Liver (tissue), 9 donors: Measurements from ENCODE around the gene FSD2. TPM values are rescaled to one million over a fixed set of nuclear protein-coding genes. Genes with fewer than 3 reads are reported as not detected.

Source experiments
- DNase-seq: peaks from one replicate; pipeline ENCODE4 v3.0.0-alpha.2; 2017; ENCODE audit warnings: low spot score
- H3K27ac ChIP-seq, 2 donors: one replicate each; pipeline ENCODE4 v1.7.0; 2013; ENCODE audit warnings: inconsistent platforms in 2 of 2, low read length in 2 of 2, control low read depth in 1 of 2, low read depth in 1 of 2, mild to moderate bottlenecking in 1 of 2
- H3K27me3 ChIP-seq, 4 donors: one replicate each; pipeline versions ENCODE4 v1.6.1 to v1.7.0; 2013; ENCODE audit warnings: low read length in 3 of 4, inconsistent platforms in 1 of 4, mild to moderate bottlenecking in 1 of 4, moderate library complexity in 1 of 4; ENCODE audit not compliant: control insufficient read depth in 4 of 4, insufficient read depth in 4 of 4
- H3K36me3 ChIP-seq, 4 donors: one replicate each; pipeline versions ENCODE4 v1.6.1 to v1.7.0; 2013; ENCODE audit warnings: low read length in 3 of 4, mild to moderate bottlenecking in 3 of 4, low read depth in 1 of 4, moderate library complexity in 1 of 4; ENCODE audit not compliant: control insufficient read depth in 4 of 4, insufficient read depth in 3 of 4
- H3K4me1 ChIP-seq, 4 donors: one replicate each; pipeline versions ENCODE4 v1.6.1 to v1.7.0; 2013; ENCODE audit warnings: low read length in 3 of 4, mild to moderate bottlenecking in 3 of 4, moderate library complexity in 1 of 4; ENCODE audit not compliant: control insufficient read depth in 4 of 4, insufficient read depth in 4 of 4
- H3K4me3 ChIP-seq, 3 donors: one replicate each; pipeline versions ENCODE4 v1.6.1 to v1.7.0; 2013; ENCODE audit warnings: low read length in 3 of 3, control low read depth in 1 of 3, low read depth in 1 of 3, mild to moderate bottlenecking in 1 of 3
- H3K9ac ChIP-seq, 2 donors: one replicate each; pipeline ENCODE4 v1.7.0; 2013; ENCODE audit warnings: low read length in 2 of 2, mild to moderate bottlenecking in 2 of 2, moderate library complexity in 2 of 2, control low read depth in 1 of 2, low read depth in 1 of 2
- H3K9me3 ChIP-seq, 4 donors: one replicate each; pipeline versions ENCODE4 v1.6.1 to v1.7.0; 2013; ENCODE audit warnings: low read length in 3 of 4; ENCODE audit not compliant: control insufficient read depth in 4 of 4
- ATF3 ChIP-seq: IDR thresholded peaks from 2 replicates; pipeline ENCODE4 v1.6.1; 2016; ENCODE audit warnings: antibody characterized with exemption
- CTCF ChIP-seq: fragments of 150-350 bp; IDR thresholded peaks from 2 replicates; pipeline ENCODE4 v1.5.1; 2017; ENCODE audit warnings: improper control_type of control experiment, low read depth, low read length; ENCODE audit not compliant: missing input control
- EGR1 ChIP-seq, 2 donors: IDR thresholded peaks; 2 replicates each; pipeline ENCODE4 v1.6.1; 2016 to 2018; ENCODE audit warnings: antibody characterized with exemption in 2 of 2, low read depth in 2 of 2
- FOXA1 ChIP-seq: IDR thresholded peaks from 2 replicates; pipeline ENCODE4 v1.6.1; 2016; ENCODE audit warnings: antibody characterized with exemption
- FOXA2 ChIP-seq: IDR thresholded peaks from 2 replicates; pipeline ENCODE4 v1.6.1; 2016; ENCODE audit warnings: antibody characterized with exemption
- GABPA ChIP-seq, 2 donors: IDR thresholded peaks in 1 of 2; conservative IDR thresholded peaks in 1 of 2; 2 replicates each; pipeline ENCODE4 v1.6.1; 2016; ENCODE audit warnings: antibody characterized with exemption in 2 of 2, mild to moderate bottlenecking in 1 of 2, moderate library complexity in 1 of 2
- HNF4A ChIP-seq, 2 donors: conservative IDR thresholded peaks; 2 replicates each; pipeline ENCODE4 v1.6.1; 2016; ENCODE audit warnings: antibody characterized with exemption in 2 of 2, mild to moderate bottlenecking in 2 of 2
- HNF4G ChIP-seq: IDR thresholded peaks from 2 replicates; pipeline ENCODE4 v1.6.1; 2016; ENCODE audit warnings: antibody characterized with exemption
- JUND ChIP-seq, 2 donors: IDR thresholded peaks; 2 replicates each; pipeline ENCODE4 v1.6.1; 2016; ENCODE audit warnings: antibody characterized with exemption in 2 of 2
- NR2F2 ChIP-seq: IDR thresholded peaks from 2 replicates; pipeline ENCODE4 v1.6.1; 2016; ENCODE audit warnings: antibody characterized with exemption
- RAD21 ChIP-seq, 2 donors: IDR thresholded peaks; 2 replicates each; pipeline ENCODE4 v1.6.1; 2016; ENCODE audit warnings: antibody characterized with exemption in 2 of 2, mild to moderate bottlenecking in 2 of 2
- REST ChIP-seq: IDR thresholded peaks from 2 replicates; pipeline ENCODE4 v1.6.1; 2016; ENCODE audit warnings: antibody characterized with exemption, mild to moderate bottlenecking
- SP1 ChIP-seq: IDR thresholded peaks from 2 replicates; pipeline ENCODE4 v1.6.1; 2018; ENCODE audit warnings: antibody characterized with exemption, mild to moderate bottlenecking
- TAF1 ChIP-seq: conservative IDR thresholded peaks from 2 replicates; pipeline ENCODE4 v1.6.1; 2016; ENCODE audit warnings: antibody characterized with exemption, mild to moderate bottlenecking
- YY1 ChIP-seq: IDR thresholded peaks from 2 replicates; pipeline ENCODE4 v1.6.1; 2016; ENCODE audit warnings: antibody characterized with exemption, mild to moderate bottlenecking
- ZBTB33 ChIP-seq: IDR thresholded peaks from 2 replicates; pipeline ENCODE4 v1.6.1; 2016; ENCODE audit warnings: antibody characterized with exemption
- WGBS: extraction: QIAGEN DNeasy Blood & Tissue Kit; methylation state at CpG from one replicate; pipeline ENCODE4 v1.1.7; 2013; 5-methylcytosine and 5-hydroxymethylcytosine counted together
- polyA plus RNA-seq, 2 donors: library from polyadenylated mRNA; stranded (reverse) in 1 of 2; unstranded in 1 of 2; fragments of 200-250 nt in 1 of 2; fragments of >200 nt in 1 of 2; fragmentation: Nextera tagmentation in 1 of 2; extraction: Ambion mirVana in 1 of 2; gene quantifications; one replicate each; pipeline versions ENCODE4 v1.2.1 to v1.2.3, GENCODE V29; 2013 to 2015
- total RNA-seq, 2 donors: library from RNA; depleted of rRNA; stranded (reverse); fragments of >200 nt; gene quantifications; one replicate each; pipeline ENCODE4 v1.2.3, GENCODE V29; 2014
- donor health status: healthy.
- donor health status: healthy.
- donor health status: healthy.
- donor health status: healthy.
- donor health status: healthy.

FSD2 gene
- total and polyA plus RNA-seq, 4 donors, result under 0.01 to 0.10 (median 0.05) TPM; not detected in 1

- H3K4me3 ChIP-seq, result peak within 1 kb of the TSS in 2 of 3 donors; percentile 36 to 73
- H3K9ac ChIP-seq, result no peak within 1 kb of the TSS
- peaks cover 0 to 2% (median 0%) of the 10 kb centered on the region in 4 donors for H3K27me3 ChIP-seq
- TF ChIP-seq FOXA1, result no peak
- no peak for TF ChIP-seq TAF1
- no peak for TF ChIP-seq EGR1 (IDR thresholded peaks at IDR 0.05; ENCODE audit: low read depth in 2 of 2)
- no peak for TF ChIP-seq CTCF
- TF ChIP-seq ATF3, result no peak
- peak; percentile 97 for TF ChIP-seq REST
- H3K27ac ChIP-seq, result no peak within 1 kb of the TSS
- peak; percentile 59 for DNase-seq
- no peaks in the 10 kb centered on the region for H3K9me3 ChIP-seq
- no peaks in the 10 kb centered on the region for H3K36me3 ChIP-seq
- H3K4me1 ChIP-seq, result peaks cover 6 to 12% (median 11%) of the 10 kb centered on the region in 4 donors
- 2% methylated on average over 95 of the region's 95 CpGs for WGBS
These were observed 96.3 kb downstream of the FSD2 start, which contains the start of gene AP3B2 for GRCh38 chr15:82709421-82710207. Gene AP3B2 (minus strand): TSS chr15:82709875. CDS start chr15:82709706, 169 bp downstream.

- 6% methylated on average over 15 of the region's 15 CpGs for WGBS
- H3K4me1 ChIP-seq, result peaks cover 6 to 12% (median 11%) of the 10 kb centered on the region in 4 donors
These were observed 96.8 kb downstream of the FSD2 start for GRCh38 chr15:82709081-82709420.

More at GRCh38 chr15:82709081-82709420, 96.8 kb downstream of the FSD2 start:
- H3K9ac ChIP-seq, result no peak overlapping the region
- no peak overlapping the region for H3K27ac ChIP-seq
- peak overlapping the region in 2 of 3 donors; percentile 4 to 73 for H3K4me3 ChIP-seq
- DNase-seq, result no peak
- H3K9me3 ChIP-seq, result no peaks in the 10 kb centered on the region
- peaks cover 0 to 2% (median 0%) of the 10 kb centered on the region in 4 donors for H3K27me3 ChIP-seq
- H3K36me3 ChIP-seq, result no peaks in the 10 kb centered on the region
- TF ChIP-seq JUND (IDR thresholded peaks at IDR 0.05) (no peak), YY1 (no peak), CTCF (no peak), HNF4G (no peak), ZBTB33 (no peak), HNF4A (conservative IDR thresholded peaks at IDR 0.05) (no peak), NR2F2 (no peak), REST (no peak), SP1 (no peak), EGR1 (IDR thresholded peaks at IDR 0.05; ENCODE audit: low read depth in 2 of 2) (no peak), RAD21 (IDR thresholded peaks at IDR 0.05) (no peak), ATF3 (no peak), FOXA1 (no peak), GABPA (IDR thresholded peaks at IDR 0.05 in 1 of 2, conservative IDR thresholded peaks at IDR 0.05 in 1 of 2) (no peak), FOXA2 (no peak)
